ENCODE results near the gene TMEM239.
"Not testable (repeated sequence)": the region's sequence is repeated elsewhere in the genome, so short reads cannot be mapped to it uniquely, and the experiment has no call there.

The TMEM239 gene

DNA sequence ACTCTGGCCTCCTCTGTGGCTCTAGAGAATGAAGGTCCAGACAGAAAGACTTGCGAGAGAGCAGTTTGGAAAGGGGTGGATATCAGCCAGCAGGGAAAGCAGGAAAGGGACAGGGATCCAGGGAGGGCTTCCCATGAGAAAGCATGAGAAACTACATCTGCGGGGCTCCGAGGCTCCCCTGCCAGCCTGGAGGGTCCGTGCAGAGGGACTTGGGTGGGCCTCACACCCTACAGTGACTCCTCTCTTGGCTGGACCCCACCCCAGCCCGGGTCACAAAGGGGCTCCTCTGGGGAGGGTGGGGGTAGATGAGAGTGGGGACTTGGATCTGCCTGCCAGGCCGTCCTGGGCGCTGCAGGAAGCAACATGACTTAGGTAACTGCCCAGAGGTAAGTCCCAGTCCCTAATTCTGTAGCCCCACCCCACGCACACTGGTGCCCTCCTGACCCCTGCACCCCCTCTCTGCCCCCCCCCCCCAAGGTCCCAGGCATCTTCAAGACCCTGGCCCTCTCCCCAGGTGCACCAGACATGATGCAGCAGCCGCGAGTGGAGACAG is at the start of gene TMEM239:
Gene TMEM239 (plus strand): TSS at position 335 of the 553 bp plus-strand sequence. CDS start 191 bp downstream, at position 526.
- DNase-seq (ENCODE audit: low read depth in 2 of 2) = no peak

DNA sequence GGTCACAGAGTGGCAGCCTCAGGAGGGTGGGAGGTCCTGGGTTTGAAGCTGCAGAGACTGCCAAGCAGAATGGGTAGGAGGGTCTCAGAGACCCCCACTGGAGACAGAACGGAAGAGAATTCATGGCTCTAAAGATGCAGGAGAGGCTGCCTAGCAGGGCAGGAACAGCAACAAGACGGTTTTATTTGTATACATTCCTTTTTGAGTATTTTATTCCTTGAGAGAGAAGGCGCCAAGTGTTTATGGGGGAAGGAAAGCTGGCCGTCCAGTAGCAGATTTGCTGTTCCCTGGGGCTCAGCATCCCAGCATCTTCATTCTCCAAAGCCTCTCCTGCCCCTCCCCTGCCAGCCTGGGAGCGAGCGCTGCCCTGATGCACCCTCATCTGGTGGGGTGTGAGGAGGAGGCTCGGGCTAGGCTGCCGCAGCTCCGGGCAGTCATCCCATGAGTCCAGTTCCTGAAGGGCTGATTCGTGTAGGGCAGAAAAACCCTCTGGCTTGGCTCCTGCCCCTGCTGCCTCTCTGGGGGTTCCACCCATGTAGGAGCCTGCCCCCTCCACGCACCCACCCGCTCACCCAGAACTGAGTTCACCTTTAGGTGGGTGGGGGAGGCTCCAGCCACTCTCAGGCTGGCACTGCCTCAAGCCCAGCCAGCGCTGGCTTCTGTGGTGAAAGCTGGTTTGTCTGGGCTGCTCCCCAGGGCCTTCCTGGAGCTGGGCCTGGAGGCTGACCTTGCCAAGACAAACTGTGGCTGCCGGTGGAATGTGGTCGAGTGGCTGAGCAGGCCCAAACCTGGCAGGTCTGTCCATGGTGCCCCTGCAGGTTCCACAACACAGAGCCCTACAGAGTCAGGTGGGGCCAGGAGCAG is 48.2 kb upstream of the TMEM239 start:
- DNase-seq (ENCODE audit: low read depth in 2 of 2) = no peak

DNA sequence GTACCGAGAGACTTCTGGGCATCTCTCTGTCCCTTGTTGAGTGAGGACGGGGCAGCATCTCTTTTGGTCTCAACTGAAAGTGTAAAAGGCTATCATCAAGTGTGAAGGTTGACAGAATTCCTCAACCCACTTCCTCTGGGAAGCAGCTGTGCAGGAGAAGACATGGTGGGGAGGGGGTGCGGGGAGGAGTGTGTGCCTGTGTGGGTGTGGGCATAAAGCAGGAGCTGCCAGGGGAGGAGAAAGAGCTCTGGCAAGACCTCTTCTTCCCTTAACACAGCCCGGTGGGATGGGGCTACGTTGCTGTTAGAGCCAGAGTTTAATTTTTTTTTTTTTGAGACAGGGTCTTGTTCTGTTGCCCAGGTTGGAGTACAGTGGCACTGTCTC is 47.5 kb upstream of the TMEM239 start:
- no peak for DNase-seq (ENCODE audit: low read depth in 2 of 2)

DNA sequence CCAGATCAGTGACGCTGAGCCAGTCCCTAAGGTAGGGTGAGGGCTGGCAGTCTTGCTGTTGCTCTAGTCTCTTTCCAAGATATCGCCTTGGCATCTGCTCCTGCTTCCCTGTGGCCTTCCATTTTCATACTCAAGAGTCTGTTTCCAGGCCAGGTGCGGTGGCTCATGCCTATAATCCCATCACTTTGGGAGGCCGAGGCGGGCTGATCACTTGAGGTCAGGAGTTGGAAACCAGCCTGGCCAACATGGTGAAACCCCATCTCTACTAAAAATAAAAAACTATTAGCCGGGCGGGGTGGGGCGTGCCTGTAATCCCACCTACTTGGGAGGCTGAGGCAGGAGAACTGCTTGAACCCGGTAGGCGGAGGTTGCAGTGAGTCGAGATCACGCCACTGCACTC is 46.1 kb upstream of the TMEM239 start:
- DNase-seq (ENCODE audit: low read depth in 2 of 2) = not testable (repeated sequence)

DNA sequence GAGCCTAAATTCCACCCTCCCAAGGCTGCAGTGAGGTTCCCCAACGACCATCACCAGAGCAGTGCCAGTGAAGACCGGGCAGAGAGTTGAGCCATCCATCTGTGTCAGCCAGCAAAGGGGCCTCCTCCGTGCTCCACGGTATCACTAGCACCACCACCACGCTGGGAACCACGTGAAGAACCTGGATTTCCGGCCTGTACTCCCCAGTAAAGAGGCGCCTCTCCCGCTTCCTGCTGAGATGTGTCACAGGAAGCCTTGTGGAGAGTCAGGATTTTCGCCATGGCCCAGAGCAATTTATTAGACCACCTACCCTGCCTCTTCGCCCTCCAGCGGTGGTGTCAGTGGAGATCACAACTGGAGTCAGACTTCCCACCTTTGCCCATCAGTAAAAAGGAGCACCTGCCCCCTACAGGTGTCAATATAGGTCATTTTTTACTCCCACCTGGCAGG is 44.5 kb upstream of the TMEM239 start:
- no peak for DNase-seq (ENCODE audit: low read depth in 2 of 2)

DNA sequence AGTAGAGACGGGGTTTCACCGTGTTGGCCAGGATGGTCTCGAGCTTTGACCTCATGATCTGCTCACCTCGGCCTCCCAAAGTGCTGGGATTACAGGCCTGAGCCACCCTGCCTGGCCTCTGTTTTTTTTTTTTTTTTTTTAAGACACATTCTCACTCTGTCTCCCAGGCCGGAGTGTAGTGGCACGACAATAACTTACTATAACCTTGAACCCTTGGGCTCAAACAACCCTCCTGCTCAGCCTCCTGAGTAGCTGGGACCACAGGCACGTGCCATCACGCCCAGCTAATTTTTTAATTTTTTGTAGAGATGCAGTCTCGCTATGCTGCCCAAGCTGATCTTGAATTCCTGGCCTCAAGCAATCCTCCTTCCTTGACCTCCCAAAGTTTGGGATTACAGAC is 42.4 kb upstream of the TMEM239 start:
- DNase-seq (ENCODE audit: low read depth in 2 of 2) = no peak

DNA sequence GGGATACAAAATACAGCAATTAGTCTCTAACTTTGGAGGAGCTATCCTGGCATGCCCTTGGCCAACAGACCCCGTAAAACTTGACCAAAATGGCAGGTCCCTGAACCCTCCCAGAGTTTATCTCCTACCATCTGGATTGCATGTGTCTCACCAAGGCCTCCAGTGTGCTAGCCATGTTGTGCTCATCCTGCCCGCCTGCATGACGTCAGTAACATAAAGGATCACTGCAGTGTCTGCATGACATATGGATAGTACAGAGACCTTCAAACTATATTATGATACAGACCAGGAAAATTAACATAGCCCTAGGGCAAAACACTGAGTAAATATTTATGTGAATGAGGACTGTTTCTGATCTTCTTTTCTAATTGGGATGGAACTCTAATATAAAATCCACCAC is 41.0 kb upstream of the TMEM239 start:
- DNase-seq (ENCODE audit: low read depth in 2 of 2) = no peak

DNA sequence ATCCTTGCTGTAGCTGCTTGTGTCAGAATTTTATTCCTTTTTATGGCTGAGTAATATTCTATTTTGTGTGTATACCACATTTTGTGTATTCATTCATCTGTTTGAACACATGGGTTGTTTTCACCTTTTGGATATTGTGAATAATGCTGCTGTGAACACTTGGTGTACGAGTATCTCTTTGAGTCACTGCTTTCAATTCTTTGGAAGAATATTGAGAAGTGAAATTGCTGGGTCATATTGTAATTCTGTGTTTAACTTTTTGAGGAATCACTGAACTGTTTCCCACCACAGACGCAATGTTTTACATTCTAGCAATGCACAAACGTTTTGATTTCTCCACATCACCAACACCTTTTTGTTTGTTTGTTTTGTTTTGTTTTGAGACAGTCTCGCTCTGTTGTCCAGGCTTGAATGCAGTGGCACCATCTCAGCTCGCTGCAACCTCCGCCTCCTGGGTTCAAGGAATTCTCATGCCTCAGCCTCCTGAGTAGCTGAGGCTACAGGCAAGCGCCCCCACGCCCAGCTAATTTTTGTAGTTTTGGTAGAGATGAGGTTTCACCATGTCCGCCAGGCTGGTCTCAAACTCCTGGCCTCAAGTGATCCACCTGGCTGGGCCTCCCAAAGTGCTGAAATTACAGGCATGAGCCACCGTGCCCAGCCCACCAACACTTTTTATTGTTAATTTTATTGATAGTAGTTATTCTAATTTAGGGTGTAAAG is 37.4 kb upstream of the TMEM239 start:
- DNase-seq (ENCODE audit: low read depth in 2 of 2) = no peak

DNA sequence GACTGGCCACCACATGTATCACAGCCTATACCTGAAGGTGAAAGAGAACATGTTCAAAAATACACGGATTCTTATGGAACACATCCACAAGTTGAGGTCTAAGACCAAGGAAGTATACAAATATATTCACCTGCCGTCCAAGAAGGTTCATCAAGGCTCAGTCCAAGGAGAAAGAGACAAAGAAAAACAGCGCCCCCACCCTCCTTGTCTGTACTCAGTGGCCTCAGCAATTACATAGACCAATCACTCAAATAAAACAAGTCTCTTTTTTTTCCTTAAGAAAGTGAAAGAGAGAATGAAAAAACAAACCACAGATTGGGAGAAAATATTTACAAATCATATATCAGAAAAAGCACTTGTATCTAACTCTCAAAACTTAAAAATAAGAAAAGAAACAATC is 35.2 kb upstream of the TMEM239 start:
- no peak for DNase-seq (ENCODE audit: low read depth in 2 of 2)

DNA sequence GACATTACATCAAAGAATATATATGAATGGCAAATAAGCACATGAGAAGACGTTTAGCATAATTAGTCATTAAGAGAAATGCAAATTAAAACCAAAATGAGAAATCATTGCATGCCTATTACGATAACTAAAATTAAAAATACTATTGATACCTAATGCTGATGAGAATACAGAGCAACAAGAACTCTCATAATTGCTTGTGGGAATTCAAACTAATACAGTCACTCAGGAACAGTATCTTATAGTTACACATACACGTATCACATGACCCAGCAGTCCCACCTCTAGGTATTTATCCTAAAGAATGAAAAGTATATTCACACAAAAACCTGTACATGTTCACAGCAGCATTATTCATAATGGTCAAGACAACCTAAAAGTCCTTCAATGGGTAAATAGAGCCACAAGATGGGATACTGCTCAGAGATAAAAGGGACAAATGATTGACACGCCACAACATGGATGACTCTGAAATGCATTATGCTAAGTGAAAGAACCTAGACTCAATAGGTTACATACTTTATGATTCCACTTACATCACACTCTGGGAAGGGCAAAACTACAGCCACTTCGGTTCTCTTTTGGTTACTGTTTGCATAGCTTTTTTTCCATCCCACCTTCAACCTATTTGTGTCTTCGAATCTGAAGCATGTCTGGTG is 32.1 kb upstream of the TMEM239 start:
- no peak for DNase-seq (ENCODE audit: low read depth in 2 of 2)

DNA sequence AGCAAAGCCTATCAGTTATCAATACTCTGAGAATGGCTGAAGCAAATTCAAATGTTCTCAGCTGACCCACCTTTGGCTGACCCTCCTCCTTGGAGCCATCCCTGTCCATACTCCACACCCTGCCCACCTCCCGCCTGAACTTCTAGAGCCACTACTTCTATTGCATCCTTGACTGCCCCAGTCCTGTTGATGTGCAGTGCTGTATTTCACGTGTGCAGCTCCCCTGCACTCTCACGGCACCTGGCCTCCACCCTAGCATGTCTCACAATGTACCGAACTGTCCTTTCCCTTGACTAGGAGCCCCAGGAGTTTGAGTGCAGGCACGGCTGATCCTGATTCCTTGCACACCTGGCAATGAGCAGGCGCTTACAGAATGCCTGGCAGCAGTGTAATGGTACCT is 22.7 kb upstream of the TMEM239 start:
- DNase-seq (ENCODE audit: low read depth in 2 of 2) = no peak

DNA sequence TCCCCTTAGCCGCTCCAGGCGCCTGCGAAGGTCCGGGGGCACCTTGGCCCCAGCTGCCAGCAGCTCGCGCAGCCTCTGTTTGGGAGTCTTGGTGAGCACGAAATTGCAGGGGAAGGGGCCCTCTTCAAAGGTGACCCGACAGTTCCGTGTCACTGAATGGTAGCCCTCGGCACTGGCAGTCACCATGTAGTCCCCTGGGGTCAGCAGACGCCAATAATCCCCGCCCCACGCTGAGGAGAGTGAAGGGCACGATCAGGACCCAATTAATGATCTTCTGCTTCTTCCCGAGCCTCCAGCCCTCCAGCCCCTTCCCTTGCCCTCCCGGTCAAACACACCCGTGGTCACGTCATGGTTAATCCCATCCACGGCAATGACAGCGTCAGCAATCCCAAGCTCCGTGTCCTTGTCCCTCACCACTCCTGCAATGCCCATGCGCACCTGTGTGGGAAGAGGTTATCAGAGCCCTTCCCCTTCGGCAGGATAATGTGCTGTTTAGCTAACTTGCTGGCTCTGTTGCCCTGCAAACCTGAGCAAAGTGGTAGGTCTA is 21.9 kb upstream of the TMEM239 start:
- no peak for DNase-seq (ENCODE audit: low read depth in 2 of 2)

DNA sequence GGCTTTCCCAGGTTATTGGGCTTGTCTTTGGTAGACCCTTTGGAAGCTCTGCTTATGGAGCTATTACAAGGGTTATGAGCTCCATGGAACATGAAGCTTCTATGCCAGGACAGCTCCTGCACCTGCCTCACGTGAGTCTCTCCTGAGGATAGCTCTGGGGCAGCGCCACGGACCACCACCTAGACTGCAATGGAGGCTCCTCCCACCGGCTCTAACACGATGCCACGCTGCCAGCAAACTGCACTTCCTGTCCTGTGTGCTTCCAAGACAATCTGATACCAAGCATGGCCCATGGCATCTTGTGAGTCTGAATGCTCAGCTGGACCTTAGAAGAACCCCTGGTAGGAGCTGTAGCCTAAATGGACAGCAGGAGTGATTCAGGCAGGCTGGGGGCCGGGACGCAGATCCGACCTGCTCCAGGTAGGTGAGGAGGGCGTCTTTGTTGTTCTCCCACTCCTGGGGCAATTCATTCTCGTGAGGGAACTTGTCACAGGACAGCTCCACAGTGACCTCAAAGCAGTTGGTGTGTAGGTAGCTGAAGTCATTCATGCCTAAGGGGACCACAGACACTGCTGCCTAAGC is 21.2 kb upstream of the TMEM239 start:
- no peak for DNase-seq (ENCODE audit: low read depth in 2 of 2)

DNA sequence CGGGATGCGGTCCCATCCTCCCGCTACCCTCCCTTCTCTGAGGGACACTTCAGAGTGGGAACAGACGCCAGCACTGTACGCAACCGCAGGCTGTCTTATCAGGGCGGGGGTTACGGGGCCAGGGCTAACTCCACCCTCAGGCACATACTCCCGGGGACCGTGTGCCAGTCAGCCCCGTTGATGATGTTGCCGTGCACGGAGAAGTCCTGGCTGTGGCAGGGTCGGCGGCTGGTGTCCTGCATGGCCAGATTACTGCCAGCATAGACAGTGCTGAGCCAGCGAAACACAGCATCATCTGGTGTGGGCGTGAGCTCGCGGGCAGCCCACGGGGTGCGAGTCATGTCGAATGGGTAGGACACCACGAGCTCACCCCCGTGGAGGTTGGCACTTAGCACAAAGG is 20.7 kb upstream of the TMEM239 start:
- no peak for DNase-seq (ENCODE audit: low read depth in 2 of 2)

DNA sequence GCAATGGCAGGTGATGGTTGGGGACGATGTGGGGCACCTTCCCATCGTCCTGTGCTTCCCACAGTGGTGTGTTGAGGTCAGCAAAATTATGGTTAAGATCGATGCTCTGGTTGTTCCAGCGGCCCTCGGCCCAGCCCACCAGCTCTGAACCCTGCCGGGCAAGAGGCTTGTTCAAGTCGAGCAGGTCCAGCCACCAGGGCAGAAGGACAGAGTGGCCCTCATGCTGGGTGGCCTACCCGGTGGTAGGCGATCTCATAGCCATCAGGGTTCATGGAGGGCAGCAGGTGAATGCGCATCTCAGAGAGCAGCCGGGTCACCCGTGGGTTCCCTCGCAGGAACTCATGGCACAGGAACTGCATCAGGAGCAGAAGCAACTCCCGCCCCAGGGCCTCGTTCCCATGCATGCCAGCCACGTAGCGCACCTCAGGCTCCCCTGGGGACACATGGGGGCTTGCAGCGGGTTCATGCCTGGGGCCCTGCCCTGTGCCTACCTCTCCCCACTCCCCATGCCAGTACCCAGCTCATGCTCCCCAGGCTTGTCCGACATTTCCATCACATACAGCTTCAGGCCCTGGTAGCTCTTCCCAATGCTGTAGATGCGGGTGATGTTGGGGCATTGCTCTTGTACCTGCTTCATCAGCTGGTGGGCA is 20.0 kb upstream of the TMEM239 start:
- no peak for DNase-seq (ENCODE audit: low read depth in 2 of 2)

DNA sequence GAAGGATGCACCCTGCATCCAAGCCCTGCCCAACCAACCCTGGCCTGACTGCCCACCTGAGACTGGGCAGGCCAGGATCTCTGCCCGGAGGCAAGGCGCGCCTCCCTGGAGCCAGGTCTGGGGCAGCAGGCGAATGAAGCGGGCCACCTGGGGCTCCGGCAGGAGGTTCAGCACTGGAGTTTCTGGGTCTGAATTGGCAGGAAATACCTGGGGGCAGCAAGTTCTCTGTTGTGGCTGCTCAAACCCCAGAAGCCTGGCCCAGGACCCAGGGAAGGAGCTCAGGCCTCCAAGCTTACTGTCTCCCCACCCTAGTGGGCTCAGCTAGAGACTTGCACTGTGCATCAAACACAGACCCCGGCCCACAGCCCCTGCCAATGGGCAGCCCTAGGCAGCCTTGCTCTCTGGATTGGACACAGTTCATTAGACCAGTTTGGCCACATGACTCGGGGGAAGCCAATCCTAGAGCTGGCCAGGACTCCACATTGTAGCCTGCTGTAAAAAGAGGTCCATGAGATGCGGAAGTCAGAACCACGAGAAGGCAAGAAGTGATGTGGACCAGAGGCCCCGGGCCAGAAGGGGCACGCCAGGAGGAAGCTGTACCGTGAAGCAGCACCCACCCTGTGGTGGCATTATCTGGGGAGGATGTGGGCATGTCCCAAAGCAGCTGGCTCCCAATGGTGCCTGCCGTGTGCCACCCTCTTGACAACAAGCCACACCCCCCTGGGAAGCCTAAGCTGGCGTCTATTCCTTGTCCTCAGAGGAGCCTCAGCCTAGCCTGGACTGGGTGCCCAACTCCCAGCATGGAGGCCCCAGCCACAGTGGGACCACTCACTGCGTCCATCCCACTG is 18.8 kb upstream of the TMEM239 start:
- no peak for DNase-seq (ENCODE audit: low read depth in 2 of 2)

DNA sequence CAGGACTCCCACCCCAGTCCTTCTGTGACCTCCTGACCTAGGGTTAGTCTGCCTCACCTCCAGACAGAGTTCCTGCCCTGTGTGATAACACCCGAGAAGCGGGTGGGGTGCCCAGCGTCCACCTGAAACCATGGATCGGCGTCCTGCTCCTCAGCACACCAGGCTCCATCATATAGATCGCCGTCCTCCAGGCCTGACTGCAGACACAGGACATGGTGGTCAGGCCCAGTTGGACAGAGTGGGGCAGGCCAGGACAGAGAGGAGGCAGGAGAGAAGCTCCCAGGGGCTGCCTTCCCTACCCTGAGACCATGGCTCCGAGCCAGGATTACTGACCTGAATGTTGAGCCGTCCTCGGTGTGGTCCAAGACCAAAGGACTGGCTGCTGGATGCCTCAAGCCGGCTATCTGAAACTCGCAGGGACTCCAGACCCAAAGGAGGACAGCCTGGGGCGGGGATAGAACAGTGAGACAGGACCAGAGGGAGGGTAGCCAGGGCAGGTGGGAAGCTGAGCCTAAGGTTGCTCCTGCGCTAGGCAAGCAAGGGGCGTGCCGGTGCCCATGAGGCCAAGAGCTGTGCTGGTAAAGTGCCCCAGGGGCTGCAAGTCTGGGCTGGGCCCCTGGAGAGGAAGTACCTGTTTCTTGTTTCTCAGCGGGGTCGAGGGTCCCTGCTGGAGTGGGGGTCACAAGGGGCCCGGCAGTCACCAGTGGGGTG is 17.9 kb upstream of the TMEM239 start:
- DNase-seq (ENCODE audit: low read depth in 2 of 2) = no peak

DNA sequence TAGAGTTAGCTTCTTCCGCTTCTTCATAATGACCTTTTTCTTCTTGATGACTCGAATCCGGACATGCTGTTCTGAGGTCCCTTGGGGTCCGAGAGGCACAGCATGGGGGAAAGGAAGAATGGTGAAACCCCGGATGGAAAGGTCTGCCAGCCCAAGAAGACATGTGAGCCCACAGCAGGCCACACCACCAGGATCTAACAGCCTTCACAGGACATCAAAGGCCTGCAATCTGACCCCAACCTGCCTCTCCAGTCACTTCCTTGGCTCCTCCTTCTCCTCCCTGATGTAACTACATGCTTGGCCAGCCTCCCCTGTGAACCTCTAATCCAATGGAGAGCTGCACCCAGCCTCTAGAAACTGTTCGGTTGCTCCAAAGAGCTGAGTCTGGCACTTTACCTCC is 17.4 kb upstream of the TMEM239 start:
- DNase-seq (ENCODE audit: low read depth in 2 of 2) = no peak

DNA sequence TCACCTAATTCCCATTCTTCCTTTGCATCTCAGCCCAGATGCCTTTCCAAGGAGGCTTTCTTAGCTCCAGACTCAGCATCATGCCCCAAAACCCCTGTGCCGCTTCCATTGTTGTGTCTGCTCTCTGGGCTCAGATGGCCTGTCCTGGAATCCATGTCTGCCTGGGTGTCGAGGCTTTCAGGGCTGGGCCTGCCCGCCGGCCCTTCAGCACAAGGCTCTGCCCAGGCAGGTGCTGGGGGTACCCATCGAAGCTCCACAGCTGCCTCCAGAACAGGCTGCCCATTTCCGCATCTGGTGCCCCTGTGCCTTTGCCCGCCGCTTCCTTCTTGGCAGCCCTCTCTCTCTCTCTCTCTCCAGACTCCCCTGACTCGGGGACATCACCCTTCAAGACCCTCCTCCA is 16.9 kb upstream of the TMEM239 start:
- no peak for DNase-seq (ENCODE audit: low read depth in 2 of 2)

Data from activated CD8-positive, alpha-beta memory T cell treated with anti-CD3 and anti-CD28 coated beads for 4 hours (primary cell).